K562 (cell line): ENCODE data around the gene NOL4L. TPM values are rescaled to one million over a fixed set of nuclear protein-coding genes. Genes with fewer than 3 reads are reported as not detected.
A peak's percentile ranks its signal among the peaks of the same experiment; 100 is the strongest.

Source experiments
- ATAC-seq: fragments of 200-7000 bp; cut with Tn5 transposase; 3 replicates; pipeline ENCODE4 v1.9.1; 2020; ENCODE audit warnings: moderate library complexity
- BruUV-seq: library from RNA; stranded (reverse); fragments of 400-500 nt; replicated peaks from 2 replicates; lab custom pipeline; 2021; lab: Mats Ljungman, UMichigan
- CTCF ChIA-PET: fragments of 300-600 bp; formaldehyde crosslinking; extraction: SDS; loops from one replicate; lab custom pipeline; 2021; ENCODE audit warnings: low intra/inter-chr PET ratio; lab: Yijun Ruan, JAX
- POLR2A ChIA-PET: fragments of 300-600, 350-650 bp; sonication (Branson Sonifier 250); formaldehyde crosslinking; extraction: SDS; loops from one replicate; lab custom pipeline; 2021; ENCODE audit warnings: antibody characterized with exemption, inconsistent platforms; lab: Yijun Ruan, JAX
- DNase-seq, 4 experiments: peaks; one replicate each; pipeline versions ENCODE4 v3.0.0 to v3.0.0-alpha.2; 2011 to 2018; ENCODE audit warnings: low spot score in 3 of 4, mixed read lengths in 3 of 4; ENCODE audit errors: extremely low read depth in 1 of 4
- FAIRE-seq: peaks from 2 replicates; lab custom pipeline; 2011; peaks lifted over from hg19 to GRCh38; lab: Jason Lieb, UNC
- H2AFZ ChIP-seq: 2 replicates; pipeline ENCODE4 v1.6.0; 2011; ENCODE audit warnings: low read depth, low read length, control low read depth, inconsistent platforms
- H3K27ac ChIP-seq: fragments of 200-600 bp; 3 replicates; pipeline ENCODE4 v1.8.0; 2011; ENCODE audit warnings: low read depth, mild to moderate bottlenecking, control low read depth, inconsistent platforms, low read length, moderate library complexity, mixed read lengths; ENCODE audit errors: extremely low read depth
- H3K27me3 ChIP-seq, 2 experiments: fragments of 300-600 bp in 1 of 2; 2 replicates in 1 of 2; 3 replicates in 1 of 2; pipeline versions ENCODE4 v1.6.0 to v1.8.0; 2011; ENCODE audit warnings: inconsistent platforms in 2 of 2, low read length in 2 of 2, mild to moderate bottlenecking in 1 of 2, mixed read lengths in 1 of 2, moderate library complexity in 1 of 2; ENCODE audit not compliant: control insufficient read depth in 2 of 2, insufficient read depth in 2 of 2
- H3K36me3 ChIP-seq: fragments of 300-600 bp; 3 replicates; pipeline ENCODE4 v1.8.0; 2011; ENCODE audit warnings: mild to moderate bottlenecking, low read length, inconsistent platforms; ENCODE audit not compliant: control insufficient read depth, insufficient read depth
- H3K4me1 ChIP-seq, 2 experiments: fragments of 200-600 bp in 1 of 2; replicated peaks in 1 of 2; 2 replicates in 1 of 2; 3 replicates in 1 of 2; pipeline versions ENCODE4 v1.5.1 to v1.8.0; 2011; ENCODE audit warnings: inconsistent platforms in 2 of 2, low read length in 2 of 2, mild to moderate bottlenecking in 1 of 2, mixed read lengths in 1 of 2, moderate library complexity in 1 of 2; ENCODE audit not compliant: control insufficient read depth in 2 of 2, insufficient read depth in 2 of 2
- H3K4me2 ChIP-seq: 2 replicates; pipeline ENCODE4 v1.6.1; 2011; ENCODE audit warnings: low read length, control low read depth, inconsistent platforms, mixed read lengths; ENCODE audit not compliant: insufficient read depth
- H3K4me3 ChIP-seq: fragments of 200-600 bp; sonication (generic), shearing (Covaris generic); 2 replicates; pipeline ENCODE4 v1.5.1; 2016; ENCODE audit warnings: control low read depth, inconsistent platforms
- H3K79me2 ChIP-seq: fragments of 200-600 bp; 3 replicates; pipeline ENCODE4 v1.8.0; 2011; ENCODE audit warnings: low read length, inconsistent platforms; ENCODE audit not compliant: control insufficient read depth, insufficient read depth
- H3K9ac ChIP-seq, 2 experiments: 2 replicates each; pipeline versions ENCODE4 v1.6.0 to v1.6.1; 2011; ENCODE audit warnings: low read depth in 2 of 2, low read length in 2 of 2, control low read depth in 1 of 2, inconsistent platforms in 1 of 2, mild to moderate bottlenecking in 1 of 2, mixed read lengths in 1 of 2; ENCODE audit not compliant: insufficient read depth in 1 of 2
- H3K9me1 ChIP-seq: one replicate; pipeline ENCODE4 v1.6.0; 2011; ENCODE audit warnings: inconsistent platforms, mild to moderate bottlenecking, low read length, moderate library complexity; ENCODE audit not compliant: control insufficient read depth, insufficient read depth
- H3K9me3 ChIP-seq: replicated peaks from 2 replicates; pipeline ENCODE4 v1.5.1; 2011; ENCODE audit warnings: low read depth, low read length, inconsistent platforms; ENCODE audit not compliant: control insufficient read depth, insufficient read depth
- H4K20me1 ChIP-seq: replicated peaks from 2 replicates; pipeline ENCODE4 v1.6.1; 2011; ENCODE audit warnings: low read length, inconsistent platforms, mixed read lengths; ENCODE audit not compliant: control insufficient read depth, insufficient read depth
- ADNP ChIP-seq: fragments of 200-800 bp; sonication (Bioruptor generic); IDR thresholded peaks from 2 replicates; pipeline ENCODE4 v1.6.1; 2016; ENCODE audit warnings: missing genetic modification characterization, missing compliant biosample characterization
- BCOR ChIP-seq: fragments of 450-650 bp; IDR thresholded peaks from 2 replicates; pipeline ENCODE4 v1.6.1; 2016
- BRCA1 ChIP-seq, 2 experiments: fragments of 450-650 bp in 1 of 2; sonication (generic) in 1 of 2; formaldehyde crosslinking in 1 of 2; IDR thresholded peaks; 2 replicates each; pipeline versions ENCODE4 v1.5.0 to v1.6.1; 2017 to 2020; ENCODE audit warnings: mild to moderate bottlenecking in 1 of 2, missing genetic modification reagents in 1 of 2
- CBX1 ChIP-seq: sonication (generic); IDR thresholded peaks from 2 replicates; pipeline ENCODE4 v1.6.1; 2016; ENCODE audit warnings: antibody characterized with exemption, low read depth, mild to moderate bottlenecking
- CBX3 ChIP-seq, 2 experiments: IDR thresholded peaks; 1 replicate in 1 of 2; 2 replicates in 1 of 2; pipeline ENCODE4 v1.6.1; 2012; ENCODE audit warnings: inconsistent platforms in 2 of 2, low read length in 2 of 2, borderline replicate concordance in 1 of 2, control low read depth in 1 of 2
- ESRRA ChIP-seq: fragments of 450-650 bp; IDR thresholded peaks from 2 replicates; pipeline ENCODE4 v1.6.1; 2014; ENCODE audit warnings: low read depth, mild to moderate bottlenecking, moderate library complexity, borderline replicate concordance
- KAT7 ChIP-seq: sonication (generic); formaldehyde crosslinking; IDR thresholded peaks from 2 replicates; pipeline ENCODE4 v1.8.0; 2022; ENCODE audit warnings: missing genetic modification reagents, mild to moderate bottlenecking, borderline replicate concordance
- KDM1A ChIP-seq, 2 experiments: fragments of 450-650 bp; IDR thresholded peaks; 2 replicates each; pipeline ENCODE4 v1.6.1; 2016; ENCODE audit warnings: mild to moderate bottlenecking in 2 of 2
- L3MBTL2 ChIP-seq: fragments of 450-650 bp; IDR thresholded peaks from 2 replicates; pipeline ENCODE4 v1.6.1; 2016; ENCODE audit warnings: mild to moderate bottlenecking, moderate library complexity
- RBFOX2 ChIP-seq: fragments of 200-400 bp; formaldehyde crosslinking; IDR thresholded peaks from 2 replicates; pipeline ENCODE4 v1.6.1; 2017; ENCODE audit warnings: low read depth, mild to moderate bottlenecking, low read length, moderate library complexity
- ZBTB33 ChIP-seq: sonication (generic); formaldehyde crosslinking; IDR thresholded peaks from 2 replicates; pipeline ENCODE4 v1.8.1; 2023; ENCODE audit warnings: mild to moderate bottlenecking, missing genetic modification reagents
- ZNF121 ChIP-seq: sonication (generic); formaldehyde crosslinking; conservative IDR thresholded peaks from 2 replicates; pipeline ENCODE4 v1.8.0; 2022; ENCODE audit warnings: missing genetic modification reagents
- WGBS: fragments of 100-300 bp; shearing (Covaris generic); methylation state at CpG from one replicate; pipeline ENCODE4 v1.1.6; 2016; ENCODE audit warnings: low coverage, mixed read lengths; ENCODE audit not compliant: insufficient coverage; ENCODE audit errors: missing lambda C conversion rate; 5-methylcytosine and 5-hydroxymethylcytosine counted together
- in situ Hi-C: fragments of 300-500 bp; cut with MboI; formaldehyde crosslinking; loops from 4 replicates; pipeline ENCODE4 v1.15.0; 2018; ENCODE audit warnings: inconsistent platforms, mixed read lengths
- intact Hi-C: fragments of 100-400 bp; cut with micrococcal nuclease; formaldehyde crosslinking; loops from 2 replicates; pipeline ENCODE4 v1.14.2; 2022
- polyA plus RNA-seq, 8 experiments: library from polyadenylated mRNA; depleted of rRNA in 4 of 8; stranded (reverse) in 5 of 8; unstranded in 3 of 8; fragments of >200 nt; fragmentation: Nextera tagmentation in 2 of 8; fragmentation: Illumina TruSeq in 1 of 8; extraction: Ambion mirVana in 2 of 8; extraction: Trizol in 1 of 8; gene quantifications; 2 replicates each; pipeline versions ENCODE4 v1.2.1 to v1.2.3, GENCODE V29; 2011 to 2014; ENCODE audit warnings: inconsistent platforms in 1 of 8, missing spikeins in 1 of 8
- total RNA-seq, 7 experiments: library from RNA; depleted of rRNA in 6 of 7; stranded (reverse); fragments of >200 nt in 6 of 7; fragmentation: Illumina TruSeq in 2 of 7; extraction: Trizol in 2 of 7; gene quantifications; 2 replicates each; pipeline versions ENCODE4 v1.2.1 to v1.2.3, GENCODE V29; 2011 to 2021; ENCODE audit warnings: low replicate concordance in 1 of 7

Gene NOL4L
- total and polyA plus RNA-seq, 9 of the 15 experiments (the other 6 are each of a cell fraction or from before 2014, with no cell fraction given) = 5.1 to 36.2 (median 13.6) TPM

GRCh38 chr20:32621891-32622584 lies 36.9 kb upstream of the NOL4L start:
- Histone ChIP-seq H3K4me2 (no peak overlapping the region; the same call in 1 of the 2 replicates), H3K9ac (peak overlapping the region in 1 of 2 experiments; percentile 79; a peak in 2 of 4 replicates), H3K9me3 (no peaks in the 10 kb centered on the region), H2AFZ (no peak overlapping the region), H3K4me1 (peaks cover 29 to 60% of the 10 kb centered on the region in 2 experiments), H3K9me1 (peaks cover under 1% of the 10 kb centered on the region), H3K27ac (peak overlapping the region; percentile 60), H3K36me3 (peaks cover 67% of the 10 kb centered on the region; the same call in 2 of the 3 replicates), H3K27me3 (no peaks in the 10 kb centered on the region), H3K79me2 (peaks cover 46% of the 10 kb centered on the region), H4K20me1 (peaks cover 14% of the 10 kb centered on the region; the same call in 1 of the 2 replicates), H3K4me3 (no peak overlapping the region)
- TF ChIP-seq BRCA1 (IDR thresholded peaks at IDR 0.05) (no peak), BRCA1 (CRISPR knock-in tag; IDR thresholded peaks at IDR 0.05) (no peak), KAT7 (CRISPR knock-in tag) (no peak), RBFOX2 (peak; percentile 55), L3MBTL2 (0 out of 2 replicates have a peak, but pooled peaks have one; percentile 5), BCOR (peak; percentile 89), CBX3 (IDR thresholded peaks at IDR 0.05; ENCODE audit: borderline replicate concordance in 1 of 2, low read length in 2 of 2) (peak in 1 of 2 experiments; percentile 70; a peak in 2 of 3 replicates), ADNP (tag) (peak; percentile 42; the same call in 1 of the 2 replicates), ZNF121 (CRISPR knock-in tag) (peak; percentile 66), ESRRA (no peak), CBX1 (peak; percentile 90), ZBTB33 (peak; percentile 84), KDM1A (IDR thresholded peaks at IDR 0.05) (peak in 1 of 2 experiments; percentile 20; a peak in 2 of 4 replicates)
- POLR2A ChIA-PET = interaction anchor here (1.1 to 5.6 kb wide), 4 partner anchors 11 to 34 kb away, joined by 3 to 39 read pairs (median 4); no protein-coding TSS in a partner anchor
- DNase-seq = no peak
- BruUV-seq = no TSS peak
- FAIRE-seq = peak; percentile 90
- in situ Hi-C loops = no loop called here
- CTCF ChIA-PET = no interaction called here
- peak; percentile 3; the same call in 2 of the 3 replicates for ATAC-seq
- WGBS = 62% methylated on average over 16 of the region's 16 CpGs
- intact Hi-C loops = no loop called here
